HEK293T (cell line): ENCODE results near the gene MRPL27.

Experiments used
- CTCF ChIA-PET: fragments of 350-600 bp; formaldehyde crosslinking; extraction: SDS; loops from one replicate; lab custom pipeline; 2021; ENCODE audit warnings: antibody characterized with exemption, inconsistent platforms; lab: Yijun Ruan, JAX
- POLR2A ChIA-PET: fragments of 350-600 bp; formaldehyde crosslinking; extraction: SDS; loops from one replicate; lab custom pipeline; 2020; ENCODE audit warnings: antibody characterized with exemption, inconsistent platforms; lab: Yijun Ruan, JAX
- DNase-seq: peaks from one replicate; pipeline ENCODE4 v3.0.0; 2012; ENCODE audit warnings: mixed read lengths; ENCODE audit errors: extremely low spot score
- ARNT ChIP-seq: fragments of 450-650 bp; IDR thresholded peaks from 2 replicates; pipeline ENCODE4 v1.6.1; 2017; ENCODE audit warnings: mild to moderate bottlenecking
- BHLHE40 ChIP-seq: fragments of 450-650 bp; IDR thresholded peaks from 2 replicates; pipeline ENCODE4 v1.6.1; 2016; ENCODE audit warnings: mild to moderate bottlenecking, moderate library complexity, borderline replicate concordance
- CTBP1 ChIP-seq: fragments of 450-650 bp; IDR thresholded peaks from 2 replicates; pipeline ENCODE4 v1.6.1; 2016; ENCODE audit warnings: borderline replicate concordance
- ELF4 ChIP-seq: fragments of 450-650 bp; IDR thresholded peaks from 2 replicates; pipeline ENCODE4 v1.6.1; 2017; ENCODE audit warnings: antibody characterized with exemption
- FOXA1 ChIP-seq: fragments of 450-650 bp; IDR thresholded peaks from 2 replicates; pipeline ENCODE4 v1.6.1; 2016; ENCODE audit warnings: mild to moderate bottlenecking
- FOXK2 ChIP-seq: fragments of 450-650 bp; IDR thresholded peaks from 2 replicates; pipeline ENCODE4 v1.6.1; 2016; ENCODE audit warnings: mild to moderate bottlenecking
- FOXM1 ChIP-seq: fragments of 450-650 bp; IDR thresholded peaks from 2 replicates; pipeline ENCODE4 v1.6.1; 2017; ENCODE audit warnings: mild to moderate bottlenecking, borderline replicate concordance
- HDGF ChIP-seq: fragments of 450-650 bp; IDR thresholded peaks from 2 replicates; pipeline ENCODE4 v1.6.1; 2017; ENCODE audit warnings: antibody characterized with exemption, borderline replicate concordance
- L3MBTL2 ChIP-seq: fragments of 450-650 bp; conservative IDR thresholded peaks from 2 replicates; pipeline ENCODE4 v1.6.1; 2016; ENCODE audit warnings: mild to moderate bottlenecking
- LEF1 ChIP-seq: fragments of 450-650 bp; IDR thresholded peaks from 2 replicates; pipeline ENCODE4 v1.6.1; 2017; ENCODE audit warnings: mild to moderate bottlenecking, borderline replicate concordance
- NFRKB ChIP-seq: fragments of 450-650 bp; IDR thresholded peaks from 2 replicates; pipeline ENCODE4 v1.6.1; 2016; ENCODE audit warnings: mild to moderate bottlenecking, moderate library complexity
- PKNOX1 ChIP-seq: fragments of 450-650 bp; IDR thresholded peaks from 2 replicates; pipeline ENCODE4 v1.6.1; 2016
- SP1 ChIP-seq: fragments of 450-650 bp; IDR thresholded peaks from 2 replicates; pipeline ENCODE4 v1.6.1; 2017
- SUZ12 ChIP-seq: fragments of 450-650 bp; IDR thresholded peaks from 2 replicates; pipeline ENCODE4 v1.6.1; 2016; ENCODE audit warnings: mild to moderate bottlenecking
- TARDBP ChIP-seq: fragments of 450-650 bp; IDR thresholded peaks from 2 replicates; pipeline ENCODE4 v1.6.1; 2016
- ZNF384 ChIP-seq: fragments of 450-650 bp; IDR thresholded peaks from 2 replicates; pipeline ENCODE4 v1.6.1; 2016

Gene MRPL27

GRCh38 chr17:50373705-50374104, 721 bp upstream of the MRPL27 start:
- POLR2A ChIA-PET, result interaction anchor here (0.9 to 3.3 kb wide), 4 partner anchors 11 to 24 kb away, joined by 3 to 27 read pairs (median 10); partner anchors contain the start of gene LRRC59
- no peak for DNase-seq
- CTCF ChIA-PET, result interaction anchor here (0.8 kb wide), 1 partner anchor 23 kb away, joined by 4 read pairs; the partner anchor contains the start of gene LRRC59
- TF ChIP-seq ARNT (no peak), FOXM1 (no peak), LEF1 (no peak), NFRKB (no peak), CTBP1 (no peak)

- ChIA-PET CTCF (interaction anchor here (1.0 kb wide), 2 partner anchors 10 kb away, joined by 5 to 9 read pairs; no protein-coding TSS in a partner anchor), POLR2A (interaction anchor here (3.0 to 3.3 kb wide), 2 partner anchors 10 to 25 kb away, joined by 15 to 27 read pairs; partner anchors contain the start of gene LRRC59)
- TF ChIP-seq SP1, result no peak
- no peak for DNase-seq
Observed at GRCh38 chr17:50372222-50372757, 694 bp downstream of the MRPL27 start.

DNA sequence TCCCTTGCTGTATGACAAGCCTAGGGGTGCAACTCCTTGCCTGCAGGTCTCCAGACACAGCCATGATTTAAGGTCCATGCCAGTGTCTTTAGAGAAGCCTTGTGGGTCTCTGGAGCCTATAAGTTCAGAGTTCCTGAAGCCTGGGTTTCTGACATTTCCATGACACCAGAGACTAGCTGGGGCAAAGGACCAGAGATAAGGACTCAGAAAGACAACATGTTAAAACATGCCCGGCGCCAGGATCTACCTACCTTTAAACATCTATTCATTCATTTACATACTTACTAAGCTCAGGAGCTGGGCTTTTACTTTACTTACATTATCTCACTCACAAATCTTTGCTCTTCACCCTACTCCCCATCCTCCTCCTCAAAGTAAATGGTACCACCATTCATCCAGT, 1.5 kb downstream of the MRPL27 start:
- ChIA-PET POLR2A (interaction anchor here (3.0 to 3.3 kb wide), 2 partner anchors 9 to 26 kb away, joined by 15 to 27 read pairs; partner anchors contain the start of gene LRRC59), CTCF (interaction anchor here (1.0 kb wide), 1 partner anchor 10 kb away, joined by 9 read pairs; no protein-coding TSS in a partner anchor)
- no peak for DNase-seq
- TF ChIP-seq HDGF, result no peak
- TF ChIP-seq BHLHE40, result no peak
- no peak for TF ChIP-seq SUZ12
- TF ChIP-seq LEF1, result no peak
- no peak for TF ChIP-seq FOXA1
- no peak for TF ChIP-seq CTBP1
- TF ChIP-seq FOXM1, result no peak
- no peak for TF ChIP-seq NFRKB
- TF ChIP-seq ZNF384, result no peak
- TF ChIP-seq TARDBP, result no peak
- TF ChIP-seq PKNOX1, result no peak

DNA sequence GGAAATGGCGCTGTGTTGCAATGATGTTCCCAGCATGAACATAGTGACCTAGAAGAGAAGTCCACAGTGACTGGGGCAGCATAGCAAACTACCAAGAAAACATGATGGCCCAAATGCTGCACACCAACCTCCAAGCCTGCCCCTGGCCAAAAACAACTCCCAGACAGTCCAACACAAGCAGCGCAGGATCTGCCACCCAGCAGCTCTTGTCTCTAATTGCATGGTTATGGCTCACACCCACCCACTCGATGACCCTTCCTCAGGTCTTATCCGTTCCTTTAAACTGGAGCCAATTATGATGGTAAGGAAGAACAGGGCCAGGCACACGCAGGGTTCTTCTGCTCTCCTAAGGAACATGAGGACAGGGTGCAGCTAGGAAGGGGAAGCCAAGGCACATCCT, 2.9 kb downstream of the MRPL27 start:
- no peak for DNase-seq
- TF ChIP-seq FOXM1, result no peak
- TF ChIP-seq CTBP1, result no peak
- CTCF ChIA-PET, result interaction anchor here (1.2 kb wide), 1 partner anchor 8 kb away, joined by 3 read pairs; no protein-coding TSS in a partner anchor
- POLR2A ChIA-PET, result no interaction called here

GRCh38 chr17:50367401-50367800, 5.6 kb downstream of the MRPL27 start:
- TF ChIP-seq ARNT (no peak), FOXA1 (no peak), SUZ12 (no peak), BHLHE40 (no peak), TARDBP (no peak), FOXM1 (no peak)
- ChIA-PET CTCF (no interaction called here), POLR2A (interaction anchor here (0.9 to 1.4 kb wide), 2 partner anchors 21 to 112 kb away, joined by 3 read pairs; no protein-coding TSS in a partner anchor)
- DNase-seq, result no peak

DNA sequence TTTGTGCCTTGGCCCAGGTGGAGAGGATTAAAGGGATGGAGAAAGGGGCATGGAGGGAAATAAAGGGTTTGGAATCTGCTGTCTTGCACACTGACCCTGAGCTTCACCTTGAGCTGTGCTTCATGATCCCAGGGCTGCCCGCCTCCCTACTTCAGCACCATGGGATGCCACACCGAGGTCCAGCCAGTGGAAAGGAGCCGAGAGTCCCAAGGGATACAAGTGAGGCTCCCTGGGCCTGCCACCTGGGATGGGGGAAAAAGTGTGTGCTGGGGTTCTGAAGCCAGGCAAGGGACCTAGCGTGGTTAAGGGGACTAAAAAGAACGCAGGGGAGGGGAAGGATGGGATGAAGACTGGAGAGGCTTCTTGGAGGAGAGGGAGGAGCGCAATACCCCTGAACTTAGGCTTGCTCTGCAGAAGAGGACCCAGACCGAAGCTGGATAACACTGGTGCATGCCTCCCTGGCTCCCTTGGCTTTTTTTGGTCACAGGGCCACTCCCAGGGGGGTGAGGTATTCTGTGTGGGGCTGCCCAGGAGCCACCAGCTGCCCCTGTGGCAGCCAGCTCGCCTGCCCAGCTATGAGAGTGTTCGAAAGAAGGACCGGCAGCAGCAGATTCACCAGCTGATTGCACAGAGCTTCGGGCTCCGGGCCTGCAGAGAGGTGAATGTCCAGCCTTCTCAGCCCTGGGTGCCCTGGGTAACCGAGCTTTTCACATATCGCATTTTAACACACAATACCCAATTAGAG, 7.2 kb downstream of the MRPL27 start:
- ChIA-PET POLR2A (interaction anchor here (0.7 to 1.6 kb wide), 4 partner anchors 17 to 114 kb away, joined by 3 to 6 read pairs (median 3); partner anchors contain the start of genes ACSF2 and LRRC59), CTCF (no interaction called here)

More for the DNA sequence above, 7.2 kb downstream of the MRPL27 start:
- TF ChIP-seq NFRKB (no peak), FOXM1 (no peak), ELF4 (no peak), CTBP1 (no peak), BHLHE40 (no peak), HDGF (no peak), SP1 (no peak), ARNT (no peak), TARDBP (no peak), PKNOX1 (no peak), FOXK2 (no peak), FOXA1 (no peak), SUZ12 (no peak), L3MBTL2 (no peak), ZNF384 (no peak), LEF1 (no peak)
- no peak for DNase-seq
